Gastrocnemius medialis (tissue), 4 donors: ENCODE data around the gene MSI2.

Experiments used
- POLR2A ChIP-seq, 2 donors: fragments of 450-650 bp; IDR thresholded peaks; one replicate each; pipeline ENCODE4 v1.6.1; 2017; ENCODE audit warnings: antibody characterized with exemption in 2 of 2, mild to moderate bottlenecking in 2 of 2, moderate library complexity in 2 of 2
- TF ChIP-seq, protein P1 (sequence below), 5 experiments: fragments of 450-650 bp in 3 of 5; fragments of 200-600 bp in 2 of 5; sonication (generic) in 2 of 5; IDR thresholded peaks in 4 of 5; conservative IDR thresholded peaks in 1 of 5; 1 replicate in 4 of 5; 2 replicates in 1 of 5; pipeline ENCODE4 v1.5.1; 2016 to 2019; ENCODE audit warnings: antibody characterized with exemption in 5 of 5, mild to moderate bottlenecking in 3 of 5, moderate library complexity in 3 of 5

DNA sequence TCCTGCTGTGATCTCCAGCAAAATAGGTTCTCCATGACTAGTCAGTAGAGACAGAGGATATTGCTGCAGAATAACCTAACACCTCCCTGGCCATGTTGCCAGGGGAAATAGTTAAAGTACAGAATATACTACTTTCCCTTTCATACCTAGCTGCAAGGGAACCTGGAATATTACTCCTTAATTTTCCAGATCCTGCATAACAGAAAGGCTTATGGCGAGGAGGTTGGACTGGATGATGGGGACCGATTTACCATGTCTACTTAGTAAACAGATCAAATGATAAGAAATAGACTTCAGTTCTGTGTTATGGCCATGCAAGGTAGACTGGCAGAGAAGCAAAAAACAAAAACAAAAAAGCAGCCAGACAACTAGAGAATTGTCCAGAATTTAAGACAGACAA, 117.4 kb downstream of the MSI2 start:
- TF ChIP-seq POLR2A (IDR thresholded peaks at IDR 0.05) = no peak
- TF ChIP-seq, protein P1, sequence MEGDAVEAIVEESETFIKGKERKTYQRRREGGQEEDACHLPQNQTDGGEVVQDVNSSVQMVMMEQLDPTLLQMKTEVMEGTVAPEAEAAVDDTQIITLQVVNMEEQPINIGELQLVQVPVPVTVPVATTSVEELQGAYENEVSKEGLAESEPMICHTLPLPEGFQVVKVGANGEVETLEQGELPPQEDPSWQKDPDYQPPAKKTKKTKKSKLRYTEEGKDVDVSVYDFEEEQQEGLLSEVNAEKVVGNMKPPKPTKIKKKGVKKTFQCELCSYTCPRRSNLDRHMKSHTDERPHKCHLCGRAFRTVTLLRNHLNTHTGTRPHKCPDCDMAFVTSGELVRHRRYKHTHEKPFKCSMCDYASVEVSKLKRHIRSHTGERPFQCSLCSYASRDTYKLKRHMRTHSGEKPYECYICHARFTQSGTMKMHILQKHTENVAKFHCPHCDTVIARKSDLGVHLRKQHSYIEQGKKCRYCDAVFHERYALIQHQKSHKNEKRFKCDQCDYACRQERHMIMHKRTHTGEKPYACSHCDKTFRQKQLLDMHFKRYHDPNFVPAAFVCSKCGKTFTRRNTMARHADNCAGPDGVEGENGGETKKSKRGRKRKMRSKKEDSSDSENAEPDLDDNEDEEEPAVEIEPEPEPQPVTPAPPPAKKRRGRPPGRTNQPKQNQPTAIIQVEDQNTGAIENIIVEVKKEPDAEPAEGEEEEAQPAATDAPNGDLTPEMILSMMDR (IDR thresholded peaks at IDR 0.05 in 4 of 5, conservative IDR thresholded peaks at IDR 0.05 in 1 of 5) = no peak
